K562 (cell line): ENCODE results near the gene PRDM8. TPM values are rescaled to one million over a fixed set of nuclear protein-coding genes. Genes with fewer than 3 reads are reported as not detected.

Experiments used
- ATAC-seq: fragments of 200-7000 bp; cut with Tn5 transposase; 3 replicates; pipeline ENCODE4 v1.9.1; 2020; ENCODE audit warnings: moderate library complexity
- BruUV-seq: library from RNA; stranded (reverse); fragments of 400-500 nt; replicated peaks from 2 replicates; lab custom pipeline; 2021; lab: Mats Ljungman, UMichigan
- CTCF ChIA-PET: fragments of 300-600 bp; formaldehyde crosslinking; extraction: SDS; loops from one replicate; lab custom pipeline; 2021; ENCODE audit warnings: low intra/inter-chr PET ratio; lab: Yijun Ruan, JAX
- POLR2A ChIA-PET: fragments of 300-600, 350-650 bp; sonication (Branson Sonifier 250); formaldehyde crosslinking; extraction: SDS; loops from one replicate; lab custom pipeline; 2021; ENCODE audit warnings: antibody characterized with exemption, inconsistent platforms; lab: Yijun Ruan, JAX
- DNase-seq, 4 experiments: peaks; one replicate each; pipeline versions ENCODE4 v3.0.0 to v3.0.0-alpha.2; 2011 to 2018; ENCODE audit warnings: low spot score in 3 of 4, mixed read lengths in 3 of 4; ENCODE audit errors: extremely low read depth in 1 of 4
- FAIRE-seq: peaks from 2 replicates; lab custom pipeline; 2011; peaks lifted over from hg19 to GRCh38; lab: Jason Lieb, UNC
- H2AFZ ChIP-seq: 2 replicates; pipeline ENCODE4 v1.6.0; 2011; ENCODE audit warnings: low read depth, low read length, control low read depth, inconsistent platforms
- H3K27ac ChIP-seq: fragments of 200-600 bp; 3 replicates; pipeline ENCODE4 v1.8.0; 2011; ENCODE audit warnings: low read depth, mild to moderate bottlenecking, control low read depth, inconsistent platforms, low read length, moderate library complexity, mixed read lengths; ENCODE audit errors: extremely low read depth
- H3K27me3 ChIP-seq, 2 experiments: fragments of 300-600 bp in 1 of 2; 2 replicates in 1 of 2; 3 replicates in 1 of 2; pipeline versions ENCODE4 v1.6.0 to v1.8.0; 2011; ENCODE audit warnings: inconsistent platforms in 2 of 2, low read length in 2 of 2, mild to moderate bottlenecking in 1 of 2, mixed read lengths in 1 of 2, moderate library complexity in 1 of 2; ENCODE audit not compliant: control insufficient read depth in 2 of 2, insufficient read depth in 2 of 2
- H3K36me3 ChIP-seq: fragments of 300-600 bp; 3 replicates; pipeline ENCODE4 v1.8.0; 2011; ENCODE audit warnings: mild to moderate bottlenecking, low read length, inconsistent platforms; ENCODE audit not compliant: control insufficient read depth, insufficient read depth
- H3K4me1 ChIP-seq, 2 experiments: fragments of 200-600 bp in 1 of 2; replicated peaks in 1 of 2; 2 replicates in 1 of 2; 3 replicates in 1 of 2; pipeline versions ENCODE4 v1.5.1 to v1.8.0; 2011; ENCODE audit warnings: inconsistent platforms in 2 of 2, low read length in 2 of 2, mild to moderate bottlenecking in 1 of 2, mixed read lengths in 1 of 2, moderate library complexity in 1 of 2; ENCODE audit not compliant: control insufficient read depth in 2 of 2, insufficient read depth in 2 of 2
- H3K4me2 ChIP-seq: 2 replicates; pipeline ENCODE4 v1.6.1; 2011; ENCODE audit warnings: low read length, control low read depth, inconsistent platforms, mixed read lengths; ENCODE audit not compliant: insufficient read depth
- H3K4me3 ChIP-seq: fragments of 200-600 bp; sonication (generic), shearing (Covaris generic); 2 replicates; pipeline ENCODE4 v1.5.1; 2016; ENCODE audit warnings: control low read depth, inconsistent platforms
- H3K79me2 ChIP-seq: fragments of 200-600 bp; 3 replicates; pipeline ENCODE4 v1.8.0; 2011; ENCODE audit warnings: low read length, inconsistent platforms; ENCODE audit not compliant: control insufficient read depth, insufficient read depth
- H3K9ac ChIP-seq, 2 experiments: 2 replicates each; pipeline versions ENCODE4 v1.6.0 to v1.6.1; 2011; ENCODE audit warnings: low read depth in 2 of 2, low read length in 2 of 2, control low read depth in 1 of 2, inconsistent platforms in 1 of 2, mild to moderate bottlenecking in 1 of 2, mixed read lengths in 1 of 2; ENCODE audit not compliant: insufficient read depth in 1 of 2
- H3K9me1 ChIP-seq: one replicate; pipeline ENCODE4 v1.6.0; 2011; ENCODE audit warnings: inconsistent platforms, mild to moderate bottlenecking, low read length, moderate library complexity; ENCODE audit not compliant: control insufficient read depth, insufficient read depth
- H3K9me3 ChIP-seq: replicated peaks from 2 replicates; pipeline ENCODE4 v1.5.1; 2011; ENCODE audit warnings: low read depth, low read length, inconsistent platforms; ENCODE audit not compliant: control insufficient read depth, insufficient read depth
- H4K20me1 ChIP-seq: replicated peaks from 2 replicates; pipeline ENCODE4 v1.6.1; 2011; ENCODE audit warnings: low read length, inconsistent platforms, mixed read lengths; ENCODE audit not compliant: control insufficient read depth, insufficient read depth
- C11orf30 ChIP-seq: fragments of 450-650 bp; IDR thresholded peaks from 2 replicates; pipeline ENCODE4 v1.6.1; 2016; ENCODE audit warnings: low read depth, mild to moderate bottlenecking
- MEIS2 ChIP-seq: fragments of 450-650 bp; IDR thresholded peaks from 2 replicates; pipeline ENCODE4 v1.6.1; 2014; ENCODE audit warnings: mild to moderate bottlenecking; ENCODE audit not compliant: partially characterized antibody
- NFE2 ChIP-seq: IDR thresholded peaks from 2 replicates; pipeline ENCODE4 v1.6.1; 2014; ENCODE audit warnings: antibody characterized with exemption, low read depth
- SMARCA4 ChIP-seq: fragments of 450-650 bp; IDR thresholded peaks from 2 replicates; pipeline ENCODE4 v1.6.1; 2016
- XRCC4 ChIP-seq: IDR thresholded peaks from one replicate; pipeline ENCODE4 v1.6.1; 2011; ENCODE audit not compliant: insufficient read depth, insufficient read length; ENCODE audit errors: extremely low read depth
- ZBTB1 ChIP-seq: sonication (generic); formaldehyde crosslinking; IDR thresholded peaks from 2 replicates; pipeline ENCODE4 v1.8.1; 2023; ENCODE audit warnings: missing genetic modification reagents, low read depth, mild to moderate bottlenecking, borderline replicate concordance
- ZKSCAN8 ChIP-seq: fragments of 200-800 bp; sonication (Bioruptor generic); IDR thresholded peaks from 2 replicates; pipeline ENCODE4 v1.6.1; 2016; ENCODE audit warnings: missing genetic modification characterization, missing compliant biosample characterization
- ZNF121 ChIP-seq: sonication (generic); formaldehyde crosslinking; conservative IDR thresholded peaks from 2 replicates; pipeline ENCODE4 v1.8.0; 2022; ENCODE audit warnings: missing genetic modification reagents
- ZNF316 ChIP-seq: fragments of 450-650 bp; IDR thresholded peaks from 2 replicates; pipeline ENCODE4 v1.6.1; 2016
- ZNF707 ChIP-seq: fragments of 250-450 bp; sonication (Bioruptor Pico); conservative IDR thresholded peaks from 2 replicates; pipeline ENCODE4 v1.8.0; 2022; ENCODE audit warnings: inconsistent platforms, mild to moderate bottlenecking, moderate library complexity
- whole genome bisulfite sequencing: fragments of 100-300 bp; shearing (Covaris generic); methylation state at CpG from one replicate; pipeline ENCODE4 v1.1.6; 2016; ENCODE audit warnings: low coverage, mixed read lengths; ENCODE audit not compliant: insufficient coverage; ENCODE audit errors: missing lambda C conversion rate; 5-methylcytosine and 5-hydroxymethylcytosine counted together
- in situ Hi-C: fragments of 300-500 bp; cut with MboI; formaldehyde crosslinking; loops from 4 replicates; pipeline ENCODE4 v1.15.0; 2018; ENCODE audit warnings: inconsistent platforms, mixed read lengths
- intact Hi-C: fragments of 100-400 bp; cut with micrococcal nuclease; formaldehyde crosslinking; loops from 2 replicates; pipeline ENCODE4 v1.14.2; 2022
- polyA plus RNA-seq, 8 experiments: library from polyadenylated mRNA; depleted of rRNA in 4 of 8; stranded (reverse) in 5 of 8; unstranded in 3 of 8; fragments of >200 nt; fragmentation: Nextera tagmentation in 2 of 8; fragmentation: Illumina TruSeq in 1 of 8; extraction: Ambion mirVana in 2 of 8; extraction: Trizol in 1 of 8; gene quantifications; 2 replicates each; pipeline versions ENCODE4 v1.2.1 to v1.2.3, GENCODE V29; 2011 to 2014; ENCODE audit warnings: inconsistent platforms in 1 of 8, missing spikeins in 1 of 8
- total RNA-seq, 7 experiments: library from RNA; depleted of rRNA in 6 of 7; stranded (reverse); fragments of >200 nt in 6 of 7; fragmentation: Illumina TruSeq in 2 of 7; extraction: Trizol in 2 of 7; gene quantifications; 2 replicates each; pipeline versions ENCODE4 v1.2.1 to v1.2.3, GENCODE V29; 2011 to 2021; ENCODE audit warnings: low replicate concordance in 1 of 7
- TF ChIP-seq, protein P1 (sequence below): sonication (generic); formaldehyde crosslinking; IDR thresholded peaks from 2 replicates; pipeline ENCODE4 v1.8.1; 2023; ENCODE audit warnings: mild to moderate bottlenecking, missing genetic modification reagents, moderate library complexity
- TF ChIP-seq, protein P2 (sequence below): fragments of 450-650 bp; IDR thresholded peaks from 2 replicates; pipeline ENCODE4 v1.7.1; 2018; ENCODE audit warnings: mild to moderate bottlenecking, low read depth; ENCODE audit not compliant: partially characterized antibody
- TF ChIP-seq, protein P3 (sequence below): sonication (generic); formaldehyde crosslinking; IDR thresholded peaks from 2 replicates; pipeline ENCODE4 v1.8.1; 2023; ENCODE audit warnings: mild to moderate bottlenecking, missing genetic modification reagents
- TF ChIP-seq, protein P4 (sequence below): IDR thresholded peaks from 2 replicates; pipeline ENCODE4 v1.6.1; 2011; ENCODE audit warnings: borderline replicate concordance, low read depth, mild to moderate bottlenecking, moderate library complexity, low read length; ENCODE audit not compliant: insufficient read depth, poor library complexity, severe bottlenecking

PRDM8 gene
- total and polyA plus RNA-seq, 9 of the 15 experiments (the other 6 are each of a cell fraction or from before 2014, with no cell fraction given): 0.40 TPM; not detected in 8

DNA sequence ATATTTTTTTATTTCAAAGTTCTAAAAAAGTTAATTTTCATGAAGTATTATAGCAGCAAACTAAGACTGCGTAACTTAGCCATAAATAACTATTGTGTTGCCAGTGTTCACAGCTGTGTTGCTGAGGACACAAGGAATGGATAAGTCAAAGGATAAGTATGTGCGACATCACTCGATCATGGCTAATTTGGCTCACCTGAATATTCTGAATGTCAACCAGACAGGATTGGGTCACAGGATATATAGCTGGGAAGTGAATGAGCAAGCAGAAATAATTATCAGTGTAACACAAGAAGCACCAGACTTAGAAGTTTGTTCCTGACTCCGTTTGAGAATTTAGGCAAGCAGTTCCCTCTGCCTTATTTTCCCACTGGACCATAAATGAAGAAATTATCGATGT lies 33.9 kb downstream of the PRDM8 start:
- POLR2A ChIA-PET: interaction anchor here (1.5 kb wide), 1 partner anchor 12 kb away, joined by 4 read pairs; no protein-coding TSS in a partner anchor
- no peaks in the 10 kb centered on the region for H3K79me2 ChIP-seq
- no peaks in the 10 kb centered on the region for H4K20me1 ChIP-seq
- peak overlapping the region; percentile 10; the same call in 1 of the 2 replicates for H2AFZ ChIP-seq
- H3K4me2 ChIP-seq: no peak overlapping the region
- in situ Hi-C loops: no loop called here
- H3K4me1 ChIP-seq: peaks cover 4 to 18% of the 10 kb centered on the region in 2 experiments; a peak in 4 of 5 replicates
- H3K27me3 ChIP-seq: no peaks in the 10 kb centered on the region
- H3K9me3 ChIP-seq: no peaks in the 10 kb centered on the region
- BruUV-seq: no TSS peak
- FAIRE-seq (peak; percentile 68), ATAC-seq (peak; percentile 52), DNase-seq (peak in 1 of 4 experiments; percentile 37)
- no peak overlapping the region for H3K4me3 ChIP-seq
- 20% methylated on average over 5 of the region's 5 CpGs for WGBS
- H3K9ac ChIP-seq: no peak overlapping the region
- no peak overlapping the region for H3K27ac ChIP-seq
- CTCF ChIA-PET: no interaction called here
- no peaks in the 10 kb centered on the region for H3K9me1 ChIP-seq
- intact Hi-C loops: no loop called here
- H3K36me3 ChIP-seq: no peaks in the 10 kb centered on the region
- TF ChIP-seq, protein P1, sequence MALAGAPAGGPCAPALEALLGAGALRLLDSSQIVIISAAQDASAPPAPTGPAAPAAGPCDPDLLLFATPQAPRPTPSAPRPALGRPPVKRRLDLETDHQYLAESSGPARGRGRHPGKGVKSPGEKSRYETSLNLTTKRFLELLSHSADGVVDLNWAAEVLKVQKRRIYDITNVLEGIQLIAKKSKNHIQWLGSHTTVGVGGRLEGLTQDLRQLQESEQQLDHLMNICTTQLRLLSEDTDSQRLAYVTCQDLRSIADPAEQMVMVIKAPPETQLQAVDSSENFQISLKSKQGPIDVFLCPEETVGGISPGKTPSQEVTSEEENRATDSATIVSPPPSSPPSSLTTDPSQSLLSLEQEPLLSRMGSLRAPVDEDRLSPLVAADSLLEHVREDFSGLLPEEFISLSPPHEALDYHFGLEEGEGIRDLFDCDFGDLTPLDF (CRISPR knock-in tag): no peak
- peak; percentile 52; the same call in 1 of the 2 replicates for TF ChIP-seq ZNF316
- no peak for TF ChIP-seq ZNF707 (CRISPR knock-in tag)
- TF ChIP-seq, protein P2, sequence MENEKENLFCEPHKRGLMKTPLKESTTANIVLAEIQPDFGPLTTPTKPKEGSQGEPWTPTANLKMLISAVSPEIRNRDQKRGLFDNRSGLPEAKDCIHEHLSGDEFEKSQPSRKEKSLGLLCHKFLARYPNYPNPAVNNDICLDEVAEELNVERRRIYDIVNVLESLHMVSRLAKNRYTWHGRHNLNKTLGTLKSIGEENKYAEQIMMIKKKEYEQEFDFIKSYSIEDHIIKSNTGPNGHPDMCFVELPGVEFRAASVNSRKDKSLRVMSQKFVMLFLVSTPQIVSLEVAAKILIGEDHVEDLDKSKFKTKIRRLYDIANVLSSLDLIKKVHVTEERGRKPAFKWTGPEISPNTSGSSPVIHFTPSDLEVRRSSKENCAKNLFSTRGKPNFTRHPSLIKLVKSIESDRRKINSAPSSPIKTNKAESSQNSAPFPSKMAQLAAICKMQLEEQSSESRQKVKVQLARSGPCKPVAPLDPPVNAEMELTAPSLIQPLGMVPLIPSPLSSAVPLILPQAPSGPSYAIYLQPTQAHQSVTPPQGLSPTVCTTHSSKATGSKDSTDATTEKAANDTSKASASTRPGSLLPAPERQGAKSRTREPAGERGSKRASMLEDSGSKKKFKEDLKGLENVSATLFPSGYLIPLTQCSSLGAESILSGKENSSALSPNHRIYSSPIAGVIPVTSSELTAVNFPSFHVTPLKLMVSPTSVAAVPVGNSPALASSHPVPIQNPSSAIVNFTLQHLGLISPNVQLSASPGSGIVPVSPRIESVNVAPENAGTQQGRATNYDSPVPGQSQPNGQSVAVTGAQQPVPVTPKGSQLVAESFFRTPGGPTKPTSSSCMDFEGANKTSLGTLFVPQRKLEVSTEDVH: no peak
- TF ChIP-seq SMARCA4: 0 out of 2 replicates have a peak, but pooled peaks have one; percentile 28
- TF ChIP-seq, protein P3, sequence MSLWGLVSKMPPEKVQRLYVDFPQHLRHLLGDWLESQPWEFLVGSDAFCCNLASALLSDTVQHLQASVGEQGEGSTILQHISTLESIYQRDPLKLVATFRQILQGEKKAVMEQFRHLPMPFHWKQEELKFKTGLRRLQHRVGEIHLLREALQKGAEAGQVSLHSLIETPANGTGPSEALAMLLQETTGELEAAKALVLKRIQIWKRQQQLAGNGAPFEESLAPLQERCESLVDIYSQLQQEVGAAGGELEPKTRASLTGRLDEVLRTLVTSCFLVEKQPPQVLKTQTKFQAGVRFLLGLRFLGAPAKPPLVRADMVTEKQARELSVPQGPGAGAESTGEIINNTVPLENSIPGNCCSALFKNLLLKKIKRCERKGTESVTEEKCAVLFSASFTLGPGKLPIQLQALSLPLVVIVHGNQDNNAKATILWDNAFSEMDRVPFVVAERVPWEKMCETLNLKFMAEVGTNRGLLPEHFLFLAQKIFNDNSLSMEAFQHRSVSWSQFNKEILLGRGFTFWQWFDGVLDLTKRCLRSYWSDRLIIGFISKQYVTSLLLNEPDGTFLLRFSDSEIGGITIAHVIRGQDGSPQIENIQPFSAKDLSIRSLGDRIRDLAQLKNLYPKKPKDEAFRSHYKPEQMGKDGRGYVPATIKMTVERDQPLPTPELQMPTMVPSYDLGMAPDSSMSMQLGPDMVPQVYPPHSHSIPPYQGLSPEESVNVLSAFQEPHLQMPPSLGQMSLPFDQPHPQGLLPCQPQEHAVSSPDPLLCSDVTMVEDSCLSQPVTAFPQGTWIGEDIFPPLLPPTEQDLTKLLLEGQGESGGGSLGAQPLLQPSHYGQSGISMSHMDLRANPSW (CRISPR knock-in tag): no peak
- TF ChIP-seq NFE2: peak; percentile 75
- TF ChIP-seq, protein P4, sequence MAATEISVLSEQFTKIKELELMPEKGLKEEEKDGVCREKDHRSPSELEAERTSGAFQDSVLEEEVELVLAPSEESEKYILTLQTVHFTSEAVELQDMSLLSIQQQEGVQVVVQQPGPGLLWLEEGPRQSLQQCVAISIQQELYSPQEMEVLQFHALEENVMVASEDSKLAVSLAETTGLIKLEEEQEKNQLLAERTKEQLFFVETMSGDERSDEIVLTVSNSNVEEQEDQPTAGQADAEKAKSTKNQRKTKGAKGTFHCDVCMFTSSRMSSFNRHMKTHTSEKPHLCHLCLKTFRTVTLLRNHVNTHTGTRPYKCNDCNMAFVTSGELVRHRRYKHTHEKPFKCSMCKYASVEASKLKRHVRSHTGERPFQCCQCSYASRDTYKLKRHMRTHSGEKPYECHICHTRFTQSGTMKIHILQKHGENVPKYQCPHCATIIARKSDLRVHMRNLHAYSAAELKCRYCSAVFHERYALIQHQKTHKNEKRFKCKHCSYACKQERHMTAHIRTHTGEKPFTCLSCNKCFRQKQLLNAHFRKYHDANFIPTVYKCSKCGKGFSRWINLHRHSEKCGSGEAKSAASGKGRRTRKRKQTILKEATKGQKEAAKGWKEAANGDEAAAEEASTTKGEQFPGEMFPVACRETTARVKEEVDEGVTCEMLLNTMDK: no peak
- TF ChIP-seq C11orf30: peak; percentile 45; the same call in 1 of the 2 replicates
- no peak for TF ChIP-seq ZNF121 (CRISPR knock-in tag)
- TF ChIP-seq MEIS2: peak; percentile 46
- TF ChIP-seq ZKSCAN8 (CRISPR knock-in tag): no peak
- TF ChIP-seq ZBTB1 (CRISPR knock-in tag): no peak
- TF ChIP-seq XRCC4: no peak
